Hepatocyte (in vitro differentiated cells): ENCODE data around the gene RAET1L. TPM values are rescaled to one million over a fixed set of nuclear protein-coding genes. Genes with fewer than 3 reads are reported as not detected.

Experiments
- DNase-seq: peaks from one replicate; pipeline ENCODE4 v3.0.0-alpha.2; 2016; ENCODE audit warnings: low spot score
- H2AFZ ChIP-seq: fragments of 200-600 bp; sonication (generic); 2 replicates; pipeline ENCODE4 v1.6.0; 2016; ENCODE audit warnings: antibody characterized with exemption, mild to moderate bottlenecking
- H3K27ac ChIP-seq: fragments of 200-600 bp; sonication (generic); 2 replicates; pipeline ENCODE4 v1.5.1; 2016; ENCODE audit warnings: mild to moderate bottlenecking
- H3K27me3 ChIP-seq: fragments of 200-600 bp; sonication (generic); 2 replicates; pipeline ENCODE4 v1.6.1; 2016
- H3K36me3 ChIP-seq: fragments of 200-600 bp; sonication (generic); replicated peaks from 2 replicates; pipeline ENCODE4 v1.5.1; 2016; ENCODE audit warnings: low read depth; ENCODE audit not compliant: insufficient read depth
- H3K4me1 ChIP-seq: fragments of 200-600 bp; sonication (generic); 2 replicates; pipeline ENCODE4 v1.5.1; 2016; ENCODE audit warnings: mild to moderate bottlenecking, moderate library complexity; ENCODE audit not compliant: insufficient read depth
- H3K4me2 ChIP-seq: fragments of 200-600 bp; sonication (generic); 2 replicates; pipeline ENCODE4 v1.6.0; 2016
- H3K4me3 ChIP-seq: fragments of 200-600 bp; sonication (generic); 2 replicates; pipeline ENCODE4 v1.5.1; 2016; ENCODE audit warnings: mild to moderate bottlenecking
- H3K79me2 ChIP-seq: fragments of 200-600 bp; sonication (generic); 2 replicates; pipeline ENCODE4 v1.6.0; 2017; ENCODE audit warnings: mild to moderate bottlenecking
- H3K9me2 ChIP-seq: fragments of 200-600 bp; sonication (generic); replicated peaks from 2 replicates; pipeline ENCODE4 v1.6.0; 2017; ENCODE audit warnings: mild to moderate bottlenecking; ENCODE audit not compliant: insufficient read depth
- H3K9me3 ChIP-seq: fragments of 200-600 bp; sonication (generic); 2 replicates; pipeline ENCODE4 v1.5.1; 2016; ENCODE audit warnings: low read depth, mild to moderate bottlenecking
- H4K20me1 ChIP-seq: fragments of 200-600 bp; sonication (generic); 2 replicates; pipeline ENCODE4 v1.6.0; 2016; ENCODE audit warnings: mild to moderate bottlenecking; ENCODE audit not compliant: insufficient read depth, poor library complexity, severe bottlenecking
- EZH2 ChIP-seq: fragments of 200-600 bp; sonication (generic); IDR thresholded peaks from 2 replicates; pipeline ENCODE4 v1.6.1; 2016; ENCODE audit warnings: antibody characterized with exemption, mild to moderate bottlenecking, borderline replicate concordance
- EZH2phosphoT487 ChIP-seq: fragments of 200-600 bp; sonication (generic); IDR thresholded peaks from one replicate; pipeline ENCODE4 v1.6.1; 2018; ENCODE audit warnings: antibody characterized with exemption, mild to moderate bottlenecking, low read depth, moderate library complexity; ENCODE audit not compliant: unreplicated experiment, severe bottlenecking
- whole genome bisulfite sequencing: methylation state at CpG from one replicate; pipeline ENCODE4 v1.1.6; 2016; ENCODE audit warnings: low lambda C conversion rate; ENCODE audit errors: missing lambda C conversion rate; 5-methylcytosine and 5-hydroxymethylcytosine counted together
- polyA plus RNA-seq: library from polyadenylated mRNA; unstranded; fragments of >200 nt; fragmentation: Nextera tagmentation; extraction: Ambion mirVana; gene quantifications from 2 replicates; pipeline ENCODE4 v1.2.1, GENCODE V29; 2016
- total RNA-seq: library from RNA; depleted of rRNA; stranded (reverse); fragments of >200 nt; gene quantifications from 2 replicates; pipeline ENCODE4 v1.2.3, GENCODE V29; 2014
- TF ChIP-seq, protein P1 (sequence below): fragments of 200-600 bp; sonication (generic); IDR thresholded peaks from 2 replicates; pipeline ENCODE4 v1.5.1; 2016; ENCODE audit warnings: antibody characterized with exemption, mild to moderate bottlenecking; ENCODE audit not compliant: poor library complexity

RAET1L gene
- total and polyA plus RNA-seq, 2 experiments from 2014 or later = not detected

DNA sequence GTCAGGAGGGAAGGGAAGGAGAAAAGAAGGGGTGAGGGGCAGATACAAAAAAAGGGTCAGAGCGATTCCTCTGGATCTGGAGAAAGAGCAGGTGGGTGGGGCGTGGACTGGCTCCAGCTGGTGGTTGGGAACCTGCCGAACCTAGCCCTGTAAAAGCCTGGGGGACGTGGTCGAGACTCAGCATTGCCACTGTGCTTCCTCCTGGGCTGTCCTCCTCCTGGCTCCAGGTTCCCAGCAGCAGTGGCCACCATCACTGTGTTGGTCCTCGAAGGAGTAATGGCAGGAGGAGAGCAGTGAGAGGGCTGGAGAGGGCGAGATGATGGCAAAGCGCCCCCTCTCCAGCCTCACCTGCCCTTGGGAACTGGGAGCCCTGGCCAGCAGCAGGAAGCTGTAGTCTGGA lies 3.5 kb upstream of the RAET1L start:
- no peaks in the 10 kb centered on the region for H3K9me3 ChIP-seq
- no peak overlapping the region for H3K27ac ChIP-seq
- DNase-seq = no peak
- H3K27me3 ChIP-seq = peaks cover 36% of the 10 kb centered on the region
- H3K4me1 ChIP-seq = no peaks in the 10 kb centered on the region
- H4K20me1 ChIP-seq = no peaks in the 10 kb centered on the region
- H3K36me3 ChIP-seq = no peaks in the 10 kb centered on the region
- 85% methylated on average over 8 of the region's 8 CpGs for WGBS
- no peaks in the 10 kb centered on the region for H3K79me2 ChIP-seq
- H3K4me2 ChIP-seq = no peak overlapping the region
- no peaks in the 10 kb centered on the region for H3K9me2 ChIP-seq
- no peak overlapping the region for H2AFZ ChIP-seq
- H3K4me3 ChIP-seq = no peak overlapping the region
- TF ChIP-seq, protein P1, sequence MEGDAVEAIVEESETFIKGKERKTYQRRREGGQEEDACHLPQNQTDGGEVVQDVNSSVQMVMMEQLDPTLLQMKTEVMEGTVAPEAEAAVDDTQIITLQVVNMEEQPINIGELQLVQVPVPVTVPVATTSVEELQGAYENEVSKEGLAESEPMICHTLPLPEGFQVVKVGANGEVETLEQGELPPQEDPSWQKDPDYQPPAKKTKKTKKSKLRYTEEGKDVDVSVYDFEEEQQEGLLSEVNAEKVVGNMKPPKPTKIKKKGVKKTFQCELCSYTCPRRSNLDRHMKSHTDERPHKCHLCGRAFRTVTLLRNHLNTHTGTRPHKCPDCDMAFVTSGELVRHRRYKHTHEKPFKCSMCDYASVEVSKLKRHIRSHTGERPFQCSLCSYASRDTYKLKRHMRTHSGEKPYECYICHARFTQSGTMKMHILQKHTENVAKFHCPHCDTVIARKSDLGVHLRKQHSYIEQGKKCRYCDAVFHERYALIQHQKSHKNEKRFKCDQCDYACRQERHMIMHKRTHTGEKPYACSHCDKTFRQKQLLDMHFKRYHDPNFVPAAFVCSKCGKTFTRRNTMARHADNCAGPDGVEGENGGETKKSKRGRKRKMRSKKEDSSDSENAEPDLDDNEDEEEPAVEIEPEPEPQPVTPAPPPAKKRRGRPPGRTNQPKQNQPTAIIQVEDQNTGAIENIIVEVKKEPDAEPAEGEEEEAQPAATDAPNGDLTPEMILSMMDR = no peak
- no peak for TF ChIP-seq EZH2phosphoT487

GRCh38 chr6:150027806-150028565 lies 2.7 kb upstream of the RAET1L start:
- Histone ChIP-seq H3K79me2 (no peaks in the 10 kb centered on the region), H3K36me3 (no peaks in the 10 kb centered on the region), H4K20me1 (no peaks in the 10 kb centered on the region), H3K9me2 (no peaks in the 10 kb centered on the region), H3K27ac (no peak overlapping the region), H3K4me3 (no peak overlapping the region), H2AFZ (no peak overlapping the region), H3K9me3 (no peaks in the 10 kb centered on the region), H3K4me1 (no peaks in the 10 kb centered on the region), H3K4me2 (no peak overlapping the region), H3K27me3 (peaks cover 30% of the 10 kb centered on the region)
- WGBS = 82% methylated on average over 6 of the region's 6 CpGs
- no peak for DNase-seq
- TF ChIP-seq EZH2 (no peak), EZH2phosphoT487 (no peak)
- TF ChIP-seq, protein P1 = no peak

DNA sequence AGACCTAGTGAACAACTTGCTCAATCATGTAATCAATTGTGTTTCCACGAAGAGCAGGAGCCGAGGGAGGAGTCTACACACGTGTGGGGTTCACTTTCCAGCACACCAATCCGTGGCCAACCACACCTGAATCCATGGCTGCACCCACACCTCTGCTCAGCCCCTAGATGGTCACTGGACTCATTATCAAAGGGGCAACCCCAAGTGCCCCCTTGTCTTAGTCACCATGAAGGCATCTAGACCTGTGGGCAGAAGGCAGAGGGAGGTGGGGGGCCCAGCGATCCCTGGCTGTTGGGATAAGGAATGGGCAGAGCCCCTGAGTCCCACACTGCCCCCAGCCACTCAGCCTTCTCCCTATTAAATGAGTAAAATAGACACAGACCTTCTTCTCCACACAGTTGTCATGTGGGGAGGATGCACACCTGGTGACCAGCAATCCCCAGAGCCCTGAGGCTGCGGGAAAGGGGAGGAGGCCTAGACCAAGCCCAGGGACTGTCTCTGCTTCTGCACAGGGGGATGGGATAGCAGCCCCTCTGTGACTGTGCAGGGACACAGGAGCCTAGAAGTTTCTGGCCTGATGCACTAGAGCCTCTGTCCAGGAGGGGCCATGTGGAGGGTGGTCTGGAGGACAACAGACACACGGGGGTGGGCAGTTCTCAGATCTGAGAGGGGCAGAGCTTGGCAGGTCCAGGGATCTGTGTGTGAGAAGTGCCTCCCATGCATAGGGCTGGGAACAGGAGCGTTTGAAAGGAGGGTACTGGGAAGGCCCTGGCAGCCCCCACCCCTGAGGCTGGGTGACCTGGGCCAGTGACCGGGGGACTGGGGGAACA lies 1.9 kb upstream of the RAET1L start:
- no peaks in the 10 kb centered on the region for H4K20me1 ChIP-seq
- no peak for DNase-seq
- no peak overlapping the region for H3K27ac ChIP-seq
- H3K9me2 ChIP-seq = no peaks in the 10 kb centered on the region
- H3K79me2 ChIP-seq = no peaks in the 10 kb centered on the region
- WGBS = 82% methylated on average over 9 of the region's 9 CpGs
- H3K9me3 ChIP-seq = no peaks in the 10 kb centered on the region
- no peaks in the 10 kb centered on the region for H3K36me3 ChIP-seq
- no peaks in the 10 kb centered on the region for H3K4me1 ChIP-seq
- H3K4me3 ChIP-seq = no peak overlapping the region
- no peak overlapping the region for H2AFZ ChIP-seq
- no peak for TF ChIP-seq EZH2phosphoT487
- TF ChIP-seq, protein P1 = no peak
- no peak for TF ChIP-seq EZH2
- peaks cover 25% of the 10 kb centered on the region for H3K27me3 ChIP-seq
- no peak overlapping the region for H3K4me2 ChIP-seq
